Measurements from ENCODE around the gene PRICKLE2.

Gene PRICKLE2

DNA sequence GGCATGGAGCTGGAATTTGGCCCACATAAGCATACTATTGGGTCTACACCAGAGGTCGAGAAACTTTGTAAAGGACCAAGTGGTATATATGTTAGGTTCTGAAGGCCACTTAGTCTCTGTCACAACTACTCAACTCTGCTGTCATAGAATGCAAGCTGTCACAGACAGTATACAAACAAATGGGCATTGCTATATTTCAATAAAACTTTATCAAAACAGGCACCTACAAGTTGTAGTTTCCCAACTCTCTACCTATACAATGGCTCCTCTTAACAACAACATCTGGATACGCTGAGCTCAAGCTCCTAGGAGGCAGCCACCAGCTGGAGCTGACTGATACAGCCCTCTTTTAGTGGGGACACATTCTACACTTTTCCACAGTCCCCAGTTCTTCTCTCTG, 15.7 kb upstream of the PRICKLE2 start:
- no peaks in the 10 kb centered on the region for H3K4me1 Mint-ChIP-seq
- DNase-seq (ENCODE audit: low spot score in 2 of 2): no peak
- no peak overlapping the region for H3K27ac Mint-ChIP-seq (ENCODE audit: low read depth)
- H3K9me3 Mint-ChIP-seq: no peaks in the 10 kb centered on the region
- no peaks in the 10 kb centered on the region for H3K36me3 Mint-ChIP-seq (ENCODE audit: insufficient read depth)
- no peaks in the 10 kb centered on the region for H3K27me3 Mint-ChIP-seq
- ATAC-seq (replicated peaks; ENCODE audit: extremely low read depth, poor library complexity, severe bottlenecking): no peak
- H3K4me3 Mint-ChIP-seq: no peak overlapping the region

DNA sequence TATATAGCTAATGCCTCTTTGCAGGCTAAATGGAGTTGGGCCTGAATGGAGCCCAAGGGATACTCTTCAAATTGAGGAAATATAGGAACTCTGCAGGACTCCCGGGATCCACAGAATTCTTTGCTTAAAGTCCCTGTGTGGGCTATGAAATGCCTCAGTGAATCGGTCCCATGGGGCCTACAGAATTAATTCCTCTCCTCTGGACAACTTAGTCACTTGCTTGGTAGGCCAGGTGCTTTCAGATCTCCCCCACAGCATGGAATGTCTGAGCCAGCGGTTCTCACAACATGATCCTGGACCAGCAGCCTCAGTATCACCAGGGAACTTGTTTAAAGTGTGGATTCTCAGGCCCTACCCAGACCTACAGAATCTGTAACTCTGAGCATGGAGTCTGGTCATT, 15.1 kb upstream of the PRICKLE2 start:
- DNase-seq (ENCODE audit: low spot score in 2 of 2) (no peak), ATAC-seq (replicated peaks; ENCODE audit: extremely low read depth, poor library complexity, severe bottlenecking) (no peak)
- no peaks in the 10 kb centered on the region for H3K9me3 Mint-ChIP-seq
- no peaks in the 10 kb centered on the region for H3K36me3 Mint-ChIP-seq (ENCODE audit: insufficient read depth)
- H3K27ac Mint-ChIP-seq (ENCODE audit: low read depth): no peak overlapping the region
- no peak overlapping the region for H3K4me3 Mint-ChIP-seq
- H3K27me3 Mint-ChIP-seq: no peaks in the 10 kb centered on the region
- no peaks in the 10 kb centered on the region for H3K4me1 Mint-ChIP-seq

DNA sequence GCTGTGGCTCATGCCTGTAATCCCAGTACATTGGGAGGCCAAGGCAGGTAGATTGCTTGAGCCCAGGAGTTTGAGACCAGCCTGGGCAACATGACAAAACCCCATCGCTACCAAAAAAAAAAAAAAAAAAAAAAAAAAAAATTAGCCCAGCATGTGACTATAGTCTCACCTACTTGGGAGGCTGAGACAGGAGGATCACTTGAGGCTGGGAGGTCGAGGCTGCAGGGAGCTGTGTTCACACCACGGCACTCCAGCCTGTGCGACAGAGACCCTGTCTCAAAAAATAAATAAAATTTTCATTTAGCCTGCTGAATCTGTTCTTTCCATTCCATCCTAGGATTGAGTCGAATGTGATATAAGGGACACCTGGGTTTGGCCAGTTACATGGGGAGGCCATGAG, 14.6 kb upstream of the PRICKLE2 start:
- no peak for ATAC-seq (replicated peaks; ENCODE audit: extremely low read depth, poor library complexity, severe bottlenecking)
- no peaks in the 10 kb centered on the region for H3K9me3 Mint-ChIP-seq

DNA sequence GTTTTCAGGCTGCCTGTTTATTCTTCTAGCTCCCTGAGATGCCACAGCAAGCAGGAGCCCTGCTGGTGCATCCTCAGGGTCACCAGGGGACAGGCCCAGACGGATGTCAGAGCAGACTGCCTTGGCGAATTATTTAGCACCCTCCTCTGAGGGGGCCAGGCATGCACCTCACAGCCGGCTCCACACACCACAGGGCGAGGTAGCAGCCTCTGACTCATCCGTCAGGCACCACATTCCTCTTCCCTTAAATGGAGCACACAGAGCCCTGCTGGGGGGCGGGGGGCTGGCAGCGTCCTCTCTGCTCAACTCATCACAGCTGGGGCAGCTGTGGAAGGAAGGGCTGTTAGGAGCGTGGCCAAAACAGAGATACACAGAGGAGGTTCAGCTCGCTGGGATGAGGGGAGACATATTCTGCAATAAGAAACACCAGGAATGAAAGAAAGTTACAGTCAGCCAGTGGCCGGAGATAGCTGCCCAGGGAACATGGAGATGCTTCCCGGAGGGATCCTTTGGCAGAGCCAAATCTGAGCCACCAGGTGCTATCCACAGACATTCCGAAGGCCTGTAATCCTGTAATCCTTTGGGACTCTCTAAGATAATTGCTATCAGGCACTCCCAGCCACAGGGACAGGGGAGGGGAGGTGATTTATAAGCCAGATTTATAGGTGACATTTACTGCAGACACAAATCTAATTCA, 13.9 kb upstream of the PRICKLE2 start:
- H3K27ac Mint-ChIP-seq (ENCODE audit: low read depth): no peak overlapping the region
- no peak for ATAC-seq (replicated peaks; ENCODE audit: extremely low read depth, poor library complexity, severe bottlenecking)
- H3K36me3 Mint-ChIP-seq (ENCODE audit: insufficient read depth): no peaks in the 10 kb centered on the region
- no peak for DNase-seq (ENCODE audit: low spot score in 2 of 2)
- H3K4me1 Mint-ChIP-seq: no peaks in the 10 kb centered on the region
- no peaks in the 10 kb centered on the region for H3K27me3 Mint-ChIP-seq
- H3K9me3 Mint-ChIP-seq: no peaks in the 10 kb centered on the region
- H3K4me3 Mint-ChIP-seq: no peak overlapping the region

More for the DNA sequence above, 14.6 kb upstream of the PRICKLE2 start:
- Mint-ChIP-seq H3K36me3 (ENCODE audit: insufficient read depth) (no peaks in the 10 kb centered on the region), H3K4me3 (no peak overlapping the region), H3K4me1 (no peaks in the 10 kb centered on the region), H3K27me3 (no peaks in the 10 kb centered on the region), H3K27ac (ENCODE audit: low read depth) (no peak overlapping the region)
- DNase-seq (ENCODE audit: low spot score in 2 of 2): no peak

DNA sequence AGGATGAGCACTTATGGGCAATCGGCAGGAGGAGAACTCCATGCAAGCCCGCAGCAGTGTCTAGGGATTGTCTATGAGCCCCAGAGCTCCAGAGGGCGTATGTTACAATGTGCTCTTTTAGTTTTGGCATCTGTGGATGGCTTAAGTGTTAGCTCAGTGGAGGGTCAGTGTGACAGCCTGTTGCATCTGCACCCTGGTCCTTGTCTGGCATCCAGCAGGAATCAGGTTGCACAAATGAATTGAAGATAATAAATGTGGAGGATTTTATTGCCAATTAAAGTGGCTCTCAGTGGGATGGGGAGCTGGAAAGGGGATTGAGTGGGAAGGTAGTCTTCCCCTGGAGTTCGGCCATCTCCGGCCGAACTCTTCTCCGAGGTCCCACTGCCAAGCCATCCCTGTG, 11.8 kb upstream of the PRICKLE2 start:
- H3K36me3 Mint-ChIP-seq (ENCODE audit: insufficient read depth): no peaks in the 10 kb centered on the region
- no peak for ATAC-seq (replicated peaks; ENCODE audit: extremely low read depth, poor library complexity, severe bottlenecking)
- no peak overlapping the region for H3K4me3 Mint-ChIP-seq
- H3K9me3 Mint-ChIP-seq: no peaks in the 10 kb centered on the region
- no peak for DNase-seq (ENCODE audit: low spot score in 2 of 2)
- no peaks in the 10 kb centered on the region for H3K4me1 Mint-ChIP-seq
- no peak overlapping the region for H3K27ac Mint-ChIP-seq (ENCODE audit: low read depth)
- H3K27me3 Mint-ChIP-seq: no peaks in the 10 kb centered on the region

DNA sequence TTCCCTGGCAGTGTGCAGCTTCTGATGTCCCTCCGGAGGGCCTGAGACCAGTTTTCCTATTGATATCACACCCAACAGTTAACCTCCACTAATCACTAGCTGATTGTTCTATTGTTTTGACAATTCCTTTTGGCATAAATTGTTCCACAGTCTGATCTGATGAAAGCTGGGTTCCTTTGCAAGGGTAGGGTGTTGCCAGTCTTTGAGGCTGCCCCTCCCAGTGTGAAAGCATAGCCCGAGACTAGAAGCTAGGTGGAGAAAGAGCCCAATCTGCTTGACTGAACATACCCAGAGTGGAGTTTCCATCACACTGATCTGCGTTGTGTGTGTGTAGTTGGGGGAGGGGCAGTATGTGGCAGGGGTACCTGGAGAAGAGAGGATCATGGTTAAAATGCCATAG, 10.3 kb upstream of the PRICKLE2 start:
- Mint-ChIP-seq H3K36me3 (ENCODE audit: insufficient read depth) (no peaks in the 10 kb centered on the region), H3K4me3 (no peak overlapping the region), H3K4me1 (no peaks in the 10 kb centered on the region), H3K27me3 (no peaks in the 10 kb centered on the region), H3K9me3 (no peaks in the 10 kb centered on the region), H3K27ac (ENCODE audit: low read depth) (no peak overlapping the region)
- ATAC-seq (replicated peaks; ENCODE audit: extremely low read depth, poor library complexity, severe bottlenecking): no peak
- DNase-seq (ENCODE audit: low spot score in 2 of 2): no peak

DNA sequence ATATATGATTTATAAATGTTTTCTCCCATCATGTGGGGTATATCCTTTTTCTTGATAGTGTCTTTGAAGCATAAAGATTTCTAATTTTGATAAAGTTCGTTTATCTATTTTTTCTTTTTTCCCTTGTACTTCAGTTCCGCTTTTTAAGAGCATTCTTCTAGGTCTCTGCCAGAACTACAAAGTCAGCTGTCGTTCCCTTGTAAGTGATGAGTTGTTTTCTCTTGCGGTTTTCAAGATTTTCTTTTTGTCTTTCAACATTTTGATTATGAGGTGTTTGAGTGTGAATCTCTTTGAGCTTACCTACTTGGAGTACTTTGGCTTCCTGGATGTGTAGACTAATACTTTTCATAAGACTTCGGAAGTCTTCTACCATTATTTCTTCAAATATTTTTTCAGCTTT, 9.3 kb upstream of the PRICKLE2 start:
- DNase-seq (ENCODE audit: low spot score in 2 of 2): no peak
- no peak for ATAC-seq (replicated peaks; ENCODE audit: extremely low read depth, poor library complexity, severe bottlenecking)
- no peaks in the 10 kb centered on the region for H3K36me3 Mint-ChIP-seq (ENCODE audit: insufficient read depth)
- H3K27ac Mint-ChIP-seq (ENCODE audit: low read depth): no peak overlapping the region
- no peaks in the 10 kb centered on the region for H3K4me1 Mint-ChIP-seq
- H3K9me3 Mint-ChIP-seq: no peaks in the 10 kb centered on the region
- H3K27me3 Mint-ChIP-seq: no peaks in the 10 kb centered on the region
- H3K4me3 Mint-ChIP-seq: no peak overlapping the region

DNA sequence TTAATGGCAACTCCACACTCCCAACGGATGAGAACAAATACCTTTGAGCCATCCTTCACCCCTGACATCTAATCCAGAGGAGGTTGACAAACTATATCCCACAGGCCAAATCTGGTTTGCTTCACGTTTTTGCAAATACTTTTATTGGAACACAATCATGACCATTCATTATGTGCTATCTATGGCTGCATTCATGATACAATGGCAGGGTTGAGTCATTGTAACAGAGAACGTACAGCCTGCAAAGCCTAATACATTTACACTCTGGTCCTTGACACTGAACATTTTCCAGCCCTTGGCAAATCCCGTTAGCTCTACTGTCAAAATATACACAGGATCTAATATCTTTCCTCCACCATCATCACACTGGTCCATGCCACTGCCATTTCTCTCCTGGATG, 7.6 kb upstream of the PRICKLE2 start:
- no peak overlapping the region for H3K27ac Mint-ChIP-seq (ENCODE audit: low read depth)
- no peaks in the 10 kb centered on the region for H3K36me3 Mint-ChIP-seq (ENCODE audit: insufficient read depth)
- H3K4me3 Mint-ChIP-seq: no peak overlapping the region
- no peaks in the 10 kb centered on the region for H3K9me3 Mint-ChIP-seq
- no peak for ATAC-seq (replicated peaks; ENCODE audit: extremely low read depth, poor library complexity, severe bottlenecking)
- H3K27me3 Mint-ChIP-seq: no peaks in the 10 kb centered on the region
- no peaks in the 10 kb centered on the region for H3K4me1 Mint-ChIP-seq
- DNase-seq (ENCODE audit: low spot score in 2 of 2): no peak

DNA sequence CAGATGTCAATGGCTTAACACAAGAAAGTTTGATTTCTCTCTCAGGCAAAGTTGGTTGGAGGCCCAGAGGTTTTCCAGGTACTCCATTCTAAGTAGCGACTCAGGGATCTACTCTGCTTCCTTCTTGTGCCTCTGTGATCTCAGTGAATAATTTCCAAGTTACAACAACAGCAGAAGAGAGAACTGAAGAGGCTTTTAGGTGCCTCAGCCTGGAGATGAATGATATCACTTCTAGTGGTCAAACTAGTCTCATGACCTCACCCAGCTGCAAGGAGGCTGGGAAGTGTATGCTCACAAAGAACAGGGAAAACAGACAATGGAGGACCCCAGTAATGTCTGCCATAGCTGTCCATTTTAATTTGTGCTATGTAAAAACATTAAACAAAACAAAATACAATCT, 4.6 kb upstream of the PRICKLE2 start:
- H3K4me1 Mint-ChIP-seq: no peaks in the 10 kb centered on the region
- DNase-seq (ENCODE audit: low spot score in 2 of 2) (no peak), ATAC-seq (replicated peaks; ENCODE audit: extremely low read depth, poor library complexity, severe bottlenecking) (no peak)
- H3K36me3 Mint-ChIP-seq (ENCODE audit: insufficient read depth): no peaks in the 10 kb centered on the region
- H3K9me3 Mint-ChIP-seq: no peaks in the 10 kb centered on the region
- peaks cover 16% of the 10 kb centered on the region for H3K27me3 Mint-ChIP-seq
- H3K27ac Mint-ChIP-seq (ENCODE audit: low read depth): no peak overlapping the region
- no peak overlapping the region for H3K4me3 Mint-ChIP-seq

DNA sequence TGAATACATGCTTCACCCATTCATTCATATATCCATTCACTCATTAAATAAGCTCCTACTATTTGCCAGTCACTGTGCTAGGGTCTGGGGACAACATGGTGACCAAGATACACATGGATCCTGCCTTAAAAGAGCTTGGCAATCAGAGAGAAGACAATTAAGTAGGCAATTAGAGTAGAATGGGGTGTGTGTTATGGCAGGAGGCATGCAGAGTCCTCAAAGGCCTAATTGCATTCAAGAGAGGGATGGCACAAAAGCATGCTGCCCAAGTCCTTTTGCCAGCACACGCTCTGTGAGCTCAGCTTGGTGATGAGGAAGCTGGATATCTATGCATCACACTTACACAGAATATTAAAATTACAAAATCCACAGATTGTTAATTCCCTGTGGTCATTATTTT, 2.8 kb upstream of the PRICKLE2 start:
- Mint-ChIP-seq H3K9me3 (no peaks in the 10 kb centered on the region), H3K27me3 (peaks cover 20% of the 10 kb centered on the region), H3K4me1 (no peaks in the 10 kb centered on the region), H3K4me3 (no peak overlapping the region), H3K36me3 (ENCODE audit: insufficient read depth) (no peaks in the 10 kb centered on the region), H3K27ac (ENCODE audit: low read depth) (no peak overlapping the region)
- ATAC-seq (replicated peaks; ENCODE audit: extremely low read depth, poor library complexity, severe bottlenecking) (no peak), DNase-seq (ENCODE audit: low spot score in 2 of 2) (no peak)

DNA sequence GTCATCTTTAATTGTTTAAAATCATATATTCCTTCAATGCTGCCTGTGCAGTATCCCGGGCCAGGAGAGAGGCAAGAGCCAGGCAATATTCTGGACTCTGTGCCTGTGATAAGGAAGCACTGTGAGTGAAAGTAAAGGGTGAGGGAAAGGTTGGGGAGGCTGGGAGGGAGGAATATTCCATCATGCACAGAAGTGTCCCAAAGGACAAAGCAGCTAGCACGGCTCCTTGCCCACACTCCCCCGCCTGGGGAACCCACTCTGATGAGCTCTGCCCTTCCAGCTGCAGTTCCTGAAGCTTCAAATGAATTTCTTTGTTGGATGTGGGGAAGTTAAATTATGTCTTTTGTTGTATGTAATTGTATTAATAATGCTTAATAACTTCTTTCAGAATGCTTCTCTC, 1.5 kb upstream of the PRICKLE2 start:
- Mint-ChIP-seq H3K4me3 (no peak overlapping the region), H3K27me3 (peaks cover 20% of the 10 kb centered on the region), H3K36me3 (ENCODE audit: insufficient read depth) (no peaks in the 10 kb centered on the region), H3K27ac (ENCODE audit: low read depth) (no peak overlapping the region), H3K4me1 (no peaks in the 10 kb centered on the region), H3K9me3 (no peaks in the 10 kb centered on the region)
- no peak for ATAC-seq (replicated peaks; ENCODE audit: extremely low read depth, poor library complexity, severe bottlenecking)
- DNase-seq (ENCODE audit: low spot score in 2 of 2): no peak

DNA sequence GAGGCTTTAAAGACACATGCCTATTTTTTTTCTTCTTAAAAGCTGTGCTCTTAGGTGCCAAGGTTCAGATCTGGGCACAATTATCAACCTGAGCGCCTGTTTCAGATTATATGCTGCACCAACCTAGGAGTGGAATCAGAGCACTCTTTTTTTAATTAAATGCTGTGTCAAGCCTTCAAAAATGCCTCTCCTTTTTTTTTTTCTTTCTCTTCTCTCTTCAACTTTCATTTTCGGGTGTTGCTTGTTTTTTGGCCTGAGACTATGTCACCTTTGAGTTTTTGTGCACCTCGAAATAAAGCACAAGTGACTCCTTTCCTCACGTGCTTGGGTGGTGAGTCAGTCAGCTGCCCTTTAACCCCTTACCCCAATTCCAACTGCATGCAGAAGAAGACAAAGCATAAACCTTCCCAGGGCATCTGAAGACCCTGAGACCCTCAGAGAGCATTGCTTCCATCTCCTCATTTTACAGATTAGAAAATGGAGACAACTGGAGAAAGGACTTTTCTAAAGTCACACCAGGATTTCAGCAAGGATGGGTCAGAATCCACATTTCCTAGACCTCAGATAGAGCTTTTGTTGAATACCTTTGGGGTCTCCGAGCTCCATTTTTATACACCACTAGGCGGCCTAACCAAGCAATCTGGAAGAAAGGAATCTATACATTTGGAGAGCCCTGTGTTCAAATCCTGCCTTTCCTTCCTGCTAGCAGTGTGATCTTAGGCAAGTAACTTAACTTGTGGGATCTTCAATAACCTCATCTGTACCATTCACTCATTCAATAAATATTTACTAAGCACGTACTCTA, 631 bp upstream of the PRICKLE2 start:
- DNase-seq (ENCODE audit: low spot score in 2 of 2) (no peak), ATAC-seq (replicated peaks; ENCODE audit: extremely low read depth, poor library complexity, severe bottlenecking) (no peak)
- no peaks in the 10 kb centered on the region for H3K36me3 Mint-ChIP-seq (ENCODE audit: insufficient read depth)
- H3K9me3 Mint-ChIP-seq: no peaks in the 10 kb centered on the region
- H3K27me3 Mint-ChIP-seq: peaks cover 20% of the 10 kb centered on the region
- H3K4me3 Mint-ChIP-seq: no peak overlapping the region
- no peaks in the 10 kb centered on the region for H3K4me1 Mint-ChIP-seq
- H3K27ac Mint-ChIP-seq (ENCODE audit: low read depth): no peak overlapping the region
